Measurements from ENCODE around the gene CADPS.

Gene CADPS

DNA sequence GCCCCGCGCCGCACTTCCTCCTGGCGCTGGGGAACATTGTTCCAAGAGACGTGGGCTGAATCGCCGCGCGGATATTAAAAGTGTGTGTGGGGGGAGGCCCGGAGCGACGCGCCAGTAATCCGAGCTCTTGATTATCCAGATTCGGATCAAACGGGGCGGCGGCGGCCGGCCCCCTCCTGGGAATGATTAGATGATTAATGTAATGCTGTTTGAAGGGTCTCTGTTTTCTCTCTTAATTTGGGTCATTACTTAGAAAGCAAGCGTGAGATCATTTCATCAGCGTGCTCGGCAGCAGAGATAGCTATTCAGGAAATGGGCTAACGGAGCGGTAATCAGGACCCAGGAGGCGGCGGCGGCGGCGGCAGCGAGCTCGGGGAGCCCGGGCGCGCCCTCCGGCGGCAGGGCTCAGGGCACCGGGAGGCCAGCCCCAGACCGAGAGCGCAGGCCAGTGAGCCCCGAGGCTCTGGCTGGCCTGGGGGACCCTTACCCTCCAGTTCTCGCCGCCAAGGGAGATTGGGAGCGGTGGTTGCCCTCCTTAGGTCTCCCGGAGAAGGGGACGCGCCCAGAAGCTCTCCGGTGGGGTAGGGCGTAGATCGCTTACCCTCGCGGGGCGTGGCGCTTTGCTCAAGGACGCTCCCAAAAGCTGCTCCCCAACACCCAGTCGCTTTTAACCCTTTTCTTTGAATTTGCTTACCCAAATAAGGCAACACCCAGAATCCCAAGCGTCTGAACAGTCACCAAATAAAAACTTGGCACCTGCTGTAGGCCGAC is 506.3 kb downstream of the CADPS start:
- DNase-seq, result no peak

DNA sequence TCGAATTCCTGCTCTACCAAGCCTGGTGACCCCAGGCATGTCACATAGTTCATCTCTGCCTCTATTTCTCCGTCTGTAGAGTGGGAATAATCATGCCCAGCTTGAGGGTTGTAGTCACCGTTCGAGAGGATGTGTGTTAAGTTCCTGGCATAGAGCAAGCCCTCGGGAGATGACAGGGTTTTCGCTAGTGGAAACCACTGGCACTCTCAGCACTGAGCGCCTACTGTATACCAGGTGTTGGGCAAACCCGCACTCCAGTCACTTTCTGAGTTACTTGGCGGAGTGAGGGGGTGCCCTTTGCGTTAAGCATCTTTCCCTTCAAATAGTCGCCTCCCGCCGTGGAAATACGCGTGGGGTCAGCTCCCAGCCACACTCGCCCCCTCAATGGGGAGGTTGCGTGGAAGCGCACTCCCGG is 506.9 kb downstream of the CADPS start:
- DNase-seq, result no peak

DNA sequence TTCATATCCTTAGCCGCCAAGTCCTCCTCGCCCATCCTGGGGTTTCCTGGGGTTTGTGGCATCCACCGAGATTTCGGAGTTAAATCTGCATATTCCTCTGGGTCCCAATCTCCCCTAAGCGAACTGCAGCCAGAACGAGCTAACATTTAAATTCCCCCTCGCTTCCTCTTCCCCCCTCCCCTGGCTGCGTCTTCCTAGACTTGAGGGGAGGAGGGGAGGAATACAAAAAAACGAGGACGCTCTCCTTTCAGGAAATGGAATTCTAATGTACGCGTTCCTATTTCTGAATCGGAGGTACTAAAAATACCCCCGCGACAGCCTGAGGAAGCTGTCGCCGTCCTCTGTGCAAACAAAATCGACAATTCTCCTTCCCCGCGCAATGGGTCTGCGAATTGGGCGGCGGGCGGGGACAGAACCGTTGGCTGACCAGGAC is 507.4 kb downstream of the CADPS start:
- no peak for DNase-seq

- no peak for DNase-seq
Observed at GRCh38 chr3:62366126-62366484, 509.1 kb downstream of the CADPS start.

DNA sequence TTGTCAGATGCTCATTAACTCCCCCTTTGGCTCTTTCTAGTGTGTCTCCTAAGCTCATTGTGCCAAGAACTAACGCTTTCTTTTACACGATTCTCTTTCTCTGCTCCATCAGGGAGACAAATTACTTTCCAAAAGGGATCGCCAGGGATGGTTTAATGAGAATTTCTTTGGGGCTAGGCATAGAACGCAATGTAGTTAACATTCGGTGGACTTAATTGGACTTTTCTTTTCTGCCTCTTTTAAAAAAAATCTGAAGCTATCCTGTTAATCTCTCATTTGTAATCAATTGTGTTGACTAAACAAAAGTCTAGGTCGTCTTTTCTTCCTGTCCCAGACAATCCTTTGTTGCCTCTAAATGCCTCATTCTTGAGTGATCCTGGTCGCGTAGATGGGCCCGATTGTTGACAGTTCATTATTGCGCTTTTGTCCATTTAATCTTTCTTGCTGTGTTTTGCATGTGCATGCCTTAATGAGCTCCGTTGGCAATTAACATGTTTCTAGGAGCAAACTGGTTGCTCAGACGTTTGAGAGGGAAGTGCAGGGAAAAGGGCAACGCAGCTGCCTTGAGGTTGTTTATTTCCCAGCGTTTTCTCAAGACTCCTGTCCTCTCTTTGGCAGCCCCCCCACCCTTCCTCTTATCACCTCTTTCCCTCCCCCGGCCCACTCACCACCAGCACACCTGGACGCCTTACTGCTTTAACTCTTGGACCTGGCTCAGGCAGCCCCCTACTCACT is 509.7 kb downstream of the CADPS start:
- DNase-seq, result no peak

GRCh38 chr3:62364191-62364590 is 511.0 kb downstream of the CADPS start:
- no peak for DNase-seq

DNA sequence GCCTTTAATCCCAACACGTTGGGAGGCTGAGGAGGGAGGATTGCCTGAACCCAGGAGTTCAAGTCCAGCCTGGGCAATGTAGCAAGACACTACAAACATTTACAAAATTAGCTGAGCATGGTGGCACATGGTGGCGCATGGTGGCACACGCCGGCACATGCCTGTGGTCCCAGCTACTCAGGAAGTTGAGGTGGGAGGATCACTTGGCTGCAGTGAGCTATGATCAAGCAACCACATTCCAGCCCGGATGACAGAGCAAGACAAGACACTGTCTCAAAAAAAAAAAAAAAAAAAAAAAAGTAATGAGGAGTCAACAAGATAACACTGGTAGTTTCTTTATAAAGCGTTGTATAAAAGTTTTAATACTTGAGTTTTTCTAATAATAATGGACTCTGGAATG is 511.9 kb downstream of the CADPS start:
- no peak for DNase-seq

- DNase-seq, result no peak
Observed at GRCh38 chr3:62361824-62362223, 513.4 kb downstream of the CADPS start.

GRCh38 chr3:62361261-62361660 is 514.0 kb downstream of the CADPS start:
- DNase-seq, result no peak

- no peak for DNase-seq
Observed at GRCh38 chr3:62359531-62359930, 515.7 kb downstream of the CADPS start.

DNA sequence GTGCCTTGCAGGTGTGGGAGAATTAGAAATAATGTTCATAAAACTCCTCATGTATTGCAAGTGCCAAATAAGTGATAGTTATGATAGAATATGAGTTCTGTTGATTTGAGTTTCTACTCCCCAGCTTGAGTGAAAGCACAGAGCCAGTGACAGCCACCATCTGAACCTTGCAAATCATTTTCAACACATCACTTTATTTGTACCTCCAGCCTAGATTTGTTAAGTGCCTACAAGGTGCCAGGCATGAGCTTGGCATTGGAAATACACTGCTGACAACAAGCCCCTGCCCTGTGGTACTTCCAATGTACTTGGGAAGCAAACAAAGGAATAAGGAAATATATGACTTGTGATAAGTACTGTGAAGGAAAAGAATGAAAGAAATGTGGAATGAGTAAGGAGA is 518.9 kb downstream of the CADPS start:
- DNase-seq, result no peak

- DNase-seq, result no peak
Observed at GRCh38 chr3:62355703-62356102, 519.5 kb downstream of the CADPS start.
